GM19467 (cell line): ENCODE results near the gene MRTFB.

Source experiments
- ATAC-seq: cut with Tn5 transposase; IDR thresholded peaks from one replicate; pipeline ENCODE4 v1.9.1; 2021; ENCODE audit warnings: mild to moderate bottlenecking, moderate library complexity; ENCODE audit not compliant: unreplicated experiment

MRTFB gene

GRCh38 chr16:14061732-14062259, 9.3 kb upstream of the MRTFB start:
- no peak for ATAC-seq

- ATAC-seq = no peak
These were observed 8.9 kb upstream of the MRTFB start for GRCh38 chr16:14062261-14062660.

- no peak for ATAC-seq
These were observed 7.2 kb upstream of the MRTFB start for GRCh38 chr16:14063618-14064581.

- ATAC-seq = no peak
These were observed 1.3 kb upstream of the MRTFB start for GRCh38 chr16:14069818-14070217.

GRCh38 chr16:14070555-14070876, 603 bp upstream of the MRTFB start:
- no peak for ATAC-seq

- ATAC-seq = peak; percentile 20
These were observed 605 bp downstream of the MRTFB start for GRCh38 chr16:14071576-14072271.

- ATAC-seq = no peak
These were observed 1.2 kb downstream of the MRTFB start for GRCh38 chr16:14072360-14072759.

GRCh38 chr16:14074544-14074943, 3.4 kb downstream of the MRTFB start:
- no peak for ATAC-seq

- ATAC-seq = no peak
These were observed 6.8 kb downstream of the MRTFB start for GRCh38 chr16:14077918-14078317.

- ATAC-seq = no peak
These were observed 15.4 kb downstream of the MRTFB start for GRCh38 chr16:14086477-14086876.

GRCh38 chr16:14087181-14087580, 16.1 kb downstream of the MRTFB start:
- ATAC-seq = no peak

- no peak for ATAC-seq
These were observed 16.6 kb downstream of the MRTFB start for GRCh38 chr16:14087590-14088154.

GRCh38 chr16:14088155-14088753, 17.1 kb downstream of the MRTFB start:
- ATAC-seq = no peak

GRCh38 chr16:14089283-14089823, 18.2 kb downstream of the MRTFB start:
- no peak for ATAC-seq

GRCh38 chr16:14092561-14092960, 21.4 kb downstream of the MRTFB start:
- ATAC-seq = no peak

GRCh38 chr16:14095883-14096551, 24.9 kb downstream of the MRTFB start:
- no peak for ATAC-seq

- ATAC-seq = no peak
These were observed 26.3 kb downstream of the MRTFB start for GRCh38 chr16:14097182-14097959.

- no peak for ATAC-seq
These were observed 27.0 kb downstream of the MRTFB start for GRCh38 chr16:14098081-14098480.

- no peak for ATAC-seq
These were observed 29.7 kb downstream of the MRTFB start for GRCh38 chr16:14100825-14101224.

GRCh38 chr16:14101415-14101814, 30.3 kb downstream of the MRTFB start:
- ATAC-seq = no peak
